ENCODE measurements around the gene DENND1A. TPM values are rescaled to one million over a fixed set of nuclear protein-coding genes. Genes with fewer than 3 reads are reported as not detected.

Gene DENND1A
- polyA plus RNA-seq, 2 of the 4 experiments (the other 2 are of a cell fraction), result 15.1 to 21.9 TPM

- H3K4me3 ChIP-seq, result no peak overlapping the region
- ATAC-seq, result no peak
- WGBS (ENCODE audit: missing lambda C conversion rate), result 68% methylated on average over 2 of the region's 2 CpGs
- CTCF ChIA-PET, result no interaction called here
- no peak overlapping the region for H3K4me2 ChIP-seq
- POLR2A ChIA-PET, result no interaction called here
- no peak for FAIRE-seq
- no peak overlapping the region for H3K27ac ChIP-seq
- no peaks in the 10 kb centered on the region for H3K4me1 ChIP-seq
- no peak for DNase-seq (ENCODE audit: low read depth in 1 of 2, low spot score in 1 of 2)
- H3K9me3 ChIP-seq, result peaks cover 7% of the 10 kb centered on the region; the same call in 2 of the 3 replicates
- TF ChIP-seq SMC3 (IDR thresholded peaks at IDR 0.05), result no peak
- TF ChIP-seq NFE2L2 (conservative IDR thresholded peaks at IDR 0.05; ENCODE audit: low read length), result no peak
- no peak for TF ChIP-seq HEYL (CRISPR knock-in tag; IDR thresholded peaks at IDR 0.05)
- TF ChIP-seq, protein P1, sequence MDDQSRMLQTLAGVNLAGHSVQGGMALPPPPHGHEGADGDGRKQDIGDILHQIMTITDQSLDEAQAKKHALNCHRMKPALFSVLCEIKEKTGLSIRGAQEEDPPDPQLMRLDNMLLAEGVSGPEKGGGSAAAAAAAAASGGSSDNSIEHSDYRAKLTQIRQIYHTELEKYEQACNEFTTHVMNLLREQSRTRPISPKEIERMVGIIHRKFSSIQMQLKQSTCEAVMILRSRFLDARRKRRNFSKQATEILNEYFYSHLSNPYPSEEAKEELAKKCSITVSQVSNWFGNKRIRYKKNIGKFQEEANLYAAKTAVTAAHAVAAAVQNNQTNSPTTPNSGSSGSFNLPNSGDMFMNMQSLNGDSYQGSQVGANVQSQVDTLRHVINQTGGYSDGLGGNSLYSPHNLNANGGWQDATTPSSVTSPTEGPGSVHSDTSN (IDR thresholded peaks at IDR 0.05), result no peak
- no peak for TF ChIP-seq EHMT2 (IDR thresholded peaks at IDR 0.05; ENCODE audit: low read depth)
- TF ChIP-seq, protein P2, sequence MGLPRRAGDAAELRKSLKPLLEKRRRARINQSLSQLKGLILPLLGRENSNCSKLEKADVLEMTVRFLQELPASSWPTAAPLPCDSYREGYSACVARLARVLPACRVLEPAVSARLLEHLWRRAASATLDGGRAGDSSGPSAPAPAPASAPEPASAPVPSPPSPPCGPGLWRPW (IDR thresholded peaks at IDR 0.05), result no peak
- TF ChIP-seq ZFP36 (IDR thresholded peaks at IDR 0.05; ENCODE audit: borderline replicate concordance, partially characterized antibody), result no peak
- TF ChIP-seq EHF (CRISPR knock-in tag; IDR thresholded peaks at IDR 0.05), result no peak
- TF ChIP-seq ESRRA (IDR thresholded peaks at IDR 0.05; ENCODE audit: borderline replicate concordance, low read length), result no peak
- TF ChIP-seq REST (IDR thresholded peaks at IDR 0.05), result no peak
- no peak for TF ChIP-seq KDM5A (IDR thresholded peaks at IDR 0.05)
- no peak for TF ChIP-seq KDM1A (IDR thresholded peaks at IDR 0.05; ENCODE audit: low read depth)
- no peak for TF ChIP-seq BHLHE40 (IDR thresholded peaks at IDR 0.05; ENCODE audit: low read depth, low read length)
These were observed 232.2 kb downstream of the DENND1A start for GRCh38 chr9:123697686-123698085.

DNA sequence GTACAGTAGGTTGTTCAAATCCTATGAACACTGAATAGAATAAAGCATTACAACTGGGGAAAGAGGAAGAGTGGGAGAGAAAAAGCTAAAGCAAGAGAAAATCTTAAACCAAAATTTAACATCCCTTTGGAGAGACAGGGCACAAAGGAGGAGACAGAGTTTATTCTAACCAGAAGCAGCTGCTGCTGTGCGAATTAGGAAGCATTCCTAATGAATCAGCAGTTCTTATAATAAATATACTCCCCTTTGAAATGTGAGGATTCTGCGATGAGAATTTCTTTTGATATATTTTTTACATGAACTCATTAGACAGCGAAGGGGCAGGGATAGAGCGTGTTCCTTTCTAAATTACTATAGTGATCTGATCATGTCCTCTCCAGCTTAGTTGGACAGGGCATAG, 233.4 kb downstream of the DENND1A start:
- ChIA-PET POLR2A (no interaction called here), CTCF (interaction anchor here (1.4 kb wide), 1 partner anchor 12 kb away, joined by 4 read pairs; no protein-coding TSS in a partner anchor)
- H3K4me1 ChIP-seq, result no peaks in the 10 kb centered on the region
- H3K9me3 ChIP-seq, result no peaks in the 10 kb centered on the region
- WGBS (ENCODE audit: missing lambda C conversion rate), result 91% methylated on average over 4 of the region's 4 CpGs
- no peak overlapping the region for H3K4me2 ChIP-seq
- no peak overlapping the region for H3K27ac ChIP-seq
- no peak for TF ChIP-seq CBX8 (IDR thresholded peaks at IDR 0.05)
- no peak for TF ChIP-seq PHF8 (IDR thresholded peaks at IDR 0.05; ENCODE audit: borderline replicate concordance, low read depth)
- no peak for TF ChIP-seq TFCP2L1 (CRISPR knock-in tag; IDR thresholded peaks at IDR 0.05)
- TF ChIP-seq SREBF2 (IDR thresholded peaks at IDR 0.05), result no peak
- TF ChIP-seq NPAS2 (CRISPR knock-in tag; IDR thresholded peaks at IDR 0.05; ENCODE audit: borderline replicate concordance), result no peak
- TF ChIP-seq USF2 (IDR thresholded peaks at IDR 0.05), result no peak
- ATAC-seq (no peak), FAIRE-seq (no peak), DNase-seq (ENCODE audit: low read depth in 1 of 2, low spot score in 1 of 2) (no peak)
- H3K4me3 ChIP-seq, result no peak overlapping the region

GRCh38 chr9:123695386-123695785, 234.5 kb downstream of the DENND1A start:
- WGBS (ENCODE audit: missing lambda C conversion rate), result 94% methylated on average over 3 of the region's 3 CpGs
- DNase-seq (ENCODE audit: low read depth in 1 of 2, low spot score in 1 of 2) (no peak), ATAC-seq (no peak), FAIRE-seq (no peak)
- no peak overlapping the region for H3K4me2 ChIP-seq
- no peaks in the 10 kb centered on the region for H3K9me3 ChIP-seq
- no peak overlapping the region for H3K4me3 ChIP-seq
- no peaks in the 10 kb centered on the region for H3K4me1 ChIP-seq
- POLR2A ChIA-PET, result interaction anchor here (0.7 kb wide), 1 partner anchor 12 kb away, joined by 4 read pairs; no protein-coding TSS in a partner anchor
- no peak overlapping the region for H3K27ac ChIP-seq
- CTCF ChIA-PET, result no interaction called here
- TF ChIP-seq, protein P3, sequence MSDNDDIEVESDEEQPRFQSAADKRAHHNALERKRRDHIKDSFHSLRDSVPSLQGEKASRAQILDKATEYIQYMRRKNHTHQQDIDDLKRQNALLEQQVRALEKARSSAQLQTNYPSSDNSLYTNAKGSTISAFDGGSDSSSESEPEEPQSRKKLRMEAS (IDR thresholded peaks at IDR 0.05), result no peak
- TF ChIP-seq CHD2 (IDR thresholded peaks at IDR 0.05; ENCODE audit: low read length, partially characterized antibody) (no peak), SREBF2 (IDR thresholded peaks at IDR 0.05) (no peak), REST (IDR thresholded peaks at IDR 0.05) (no peak), FOSL2 (IDR thresholded peaks at IDR 0.05) (no peak), FOSL2 (CRISPR knock-in tag; IDR thresholded peaks at IDR 0.05) (no peak), FOSB (CRISPR knock-in tag; IDR thresholded peaks at IDR 0.05) (no peak), KDM1A (IDR thresholded peaks at IDR 0.05; ENCODE audit: low read depth) (no peak)
- TF ChIP-seq, protein P4, sequence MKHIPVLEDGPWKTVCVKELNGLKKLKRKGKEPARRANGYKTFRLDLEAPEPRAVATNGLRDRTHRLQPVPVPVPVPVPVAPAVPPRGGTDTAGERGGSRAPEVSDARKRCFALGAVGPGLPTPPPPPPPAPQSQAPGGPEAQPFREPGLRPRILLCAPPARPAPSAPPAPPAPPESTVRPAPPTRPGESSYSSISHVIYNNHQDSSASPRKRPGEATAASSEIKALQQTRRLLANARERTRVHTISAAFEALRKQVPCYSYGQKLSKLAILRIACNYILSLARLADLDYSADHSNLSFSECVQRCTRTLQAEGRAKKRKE (CRISPR knock-in tag; IDR thresholded peaks at IDR 0.05; ENCODE audit: low read depth), result no peak
